Middle frontal gyrus (tissue), 1 donor: ENCODE data around the gene SYNDIG1L.
"Not testable (repeated sequence)": the region's sequence is repeated elsewhere in the genome, so short reads cannot be mapped to it uniquely, and the experiment has no call there.

Experiments
- DNase-seq: peaks from one replicate; pipeline ENCODE4 v3.0.0-alpha.2; 2015; ENCODE audit warnings: low spot score; ENCODE audit errors: extremely low spot score

The SYNDIG1L gene

DNA sequence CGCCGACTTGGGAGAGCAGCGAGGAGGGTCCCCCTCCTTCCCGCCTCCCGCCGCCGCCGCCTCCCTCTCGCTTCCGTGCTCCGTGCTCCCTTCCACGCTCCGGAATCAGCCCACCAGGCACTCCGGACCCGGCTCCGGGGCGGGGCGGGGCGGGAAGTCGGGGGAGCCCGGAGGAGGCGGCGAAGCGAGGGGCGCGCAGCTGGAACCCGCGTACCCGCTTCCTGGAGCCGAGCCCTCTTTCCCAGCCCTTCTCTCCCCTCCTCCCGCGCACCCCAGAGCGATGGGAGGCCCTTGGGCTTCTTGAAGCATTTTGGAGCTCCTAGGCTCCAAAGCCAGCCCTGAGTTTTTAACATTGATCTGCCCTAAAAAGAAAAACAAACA is at the start of gene SYNDIG1L:
Gene SYNDIG1L (minus strand): TSS at position 9 of the 381 bp plus-strand sequence. CDS start 16,466 bp downstream, outside the sequence.
- no peak for DNase-seq

GRCh38 chr14:74475678-74476077 is 49.7 kb upstream of the SYNDIG1L start:
- no peak for DNase-seq

GRCh38 chr14:74474376-74474775 is 48.4 kb upstream of the SYNDIG1L start:
- no peak for DNase-seq

GRCh38 chr14:74472601-74473000 is 46.6 kb upstream of the SYNDIG1L start:
- DNase-seq: no peak

DNA sequence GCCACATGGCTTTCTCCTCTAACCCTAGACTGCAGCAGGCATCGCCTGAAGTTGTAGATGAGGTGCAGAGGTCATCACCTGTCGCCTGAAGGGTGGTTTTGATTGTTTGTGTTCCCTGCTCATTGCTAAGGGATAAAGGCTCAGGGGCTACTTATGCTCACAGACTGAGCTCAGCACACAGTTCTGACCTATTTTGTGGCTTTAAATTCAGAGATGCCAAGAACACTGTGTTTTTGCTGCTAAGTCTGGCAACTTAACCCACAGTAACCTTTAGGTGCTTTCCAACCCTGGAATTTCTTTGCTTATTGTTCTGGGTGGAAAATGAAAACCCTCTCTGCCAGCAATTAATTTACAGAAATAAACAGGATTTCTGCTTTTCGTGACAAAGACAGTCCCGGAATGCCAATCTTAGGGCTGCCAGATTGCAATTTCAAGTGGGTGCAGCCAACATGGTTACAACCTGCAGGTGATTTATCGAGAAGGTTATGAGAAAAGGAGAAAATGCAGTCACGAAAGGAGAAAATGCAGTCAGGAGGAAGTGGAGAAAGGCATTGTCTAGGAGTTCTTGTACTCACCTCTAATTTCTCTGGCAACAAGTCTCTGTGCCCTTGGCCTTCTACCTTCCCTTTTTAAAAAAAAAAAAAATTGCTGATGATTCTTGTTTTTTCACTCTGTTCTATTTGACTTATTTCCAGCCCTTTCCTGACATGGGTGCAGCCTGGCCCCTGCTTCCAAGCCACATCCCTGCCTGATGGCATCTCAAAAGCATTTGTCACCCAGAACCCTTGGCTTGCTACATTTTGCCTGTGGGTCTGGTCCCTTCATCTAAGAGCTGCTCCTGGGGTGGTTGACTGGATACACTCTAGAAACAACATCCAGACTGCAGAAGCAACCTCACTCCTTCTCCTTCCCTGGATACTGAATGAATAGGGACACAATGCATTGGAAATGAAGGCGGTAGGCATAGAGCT is 43.8 kb upstream of the SYNDIG1L start:
- no peak for DNase-seq

DNA sequence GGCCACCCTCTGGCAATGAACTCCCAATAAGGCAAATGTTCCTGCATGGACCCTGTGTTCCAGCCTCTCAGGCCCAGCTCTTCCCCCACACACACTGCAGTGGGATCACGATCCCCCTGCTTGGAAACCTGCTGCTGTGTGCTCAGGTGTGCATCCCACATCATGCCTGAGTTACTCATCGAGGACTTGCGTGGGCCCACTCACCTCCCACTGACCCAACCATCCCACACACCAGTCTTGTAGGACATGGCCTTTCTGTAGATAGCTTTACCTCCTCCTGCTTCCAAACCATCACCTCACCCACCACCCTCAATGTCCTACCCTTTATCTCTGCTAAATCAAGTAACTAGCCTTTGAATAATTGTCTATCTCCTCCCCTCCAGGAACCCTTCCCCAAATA is 42.5 kb upstream of the SYNDIG1L start:
- DNase-seq: no peak

- DNase-seq: no peak
These were observed 39.3 kb upstream of the SYNDIG1L start for GRCh38 chr14:74465335-74465734.

DNA sequence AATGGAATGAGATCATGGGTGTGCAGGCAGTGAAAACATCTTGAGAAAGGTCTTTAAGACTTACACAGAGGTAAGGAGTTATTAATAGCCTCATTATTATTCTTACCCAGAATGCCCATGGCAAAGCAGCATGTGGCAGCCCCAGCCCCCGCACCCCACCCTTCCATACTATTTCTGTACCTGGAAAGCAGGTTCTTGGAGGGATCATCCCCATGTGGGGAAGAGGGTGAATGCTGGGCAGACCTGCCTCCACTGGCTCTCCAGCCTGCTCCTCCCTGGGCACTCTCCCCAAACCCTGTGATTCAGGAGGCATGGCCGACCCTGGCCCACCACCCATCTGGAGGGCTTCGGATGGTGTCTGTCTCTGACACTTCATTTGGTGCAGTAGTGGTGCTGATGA is 38.8 kb upstream of the SYNDIG1L start:
- no peak for DNase-seq

DNA sequence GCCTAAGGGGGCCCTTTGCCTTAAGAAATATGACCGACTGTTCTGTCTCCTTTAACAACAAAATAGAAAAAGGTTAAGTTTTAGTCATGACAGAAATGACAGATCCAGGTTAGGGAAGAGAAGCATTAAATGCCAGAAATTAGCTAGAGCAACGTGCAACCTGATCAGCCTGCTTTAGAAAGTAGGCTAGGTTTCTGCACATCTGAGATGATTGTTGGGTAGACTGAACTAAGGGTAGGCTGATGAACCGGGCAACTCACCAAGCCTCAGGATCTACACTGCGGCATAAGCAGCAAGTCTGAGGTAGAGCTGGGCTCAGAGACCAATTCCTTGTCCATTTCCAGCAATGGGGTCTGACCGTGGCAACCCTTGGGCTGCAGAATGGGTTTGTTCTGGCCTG is 37.7 kb upstream of the SYNDIG1L start:
- no peak for DNase-seq

DNA sequence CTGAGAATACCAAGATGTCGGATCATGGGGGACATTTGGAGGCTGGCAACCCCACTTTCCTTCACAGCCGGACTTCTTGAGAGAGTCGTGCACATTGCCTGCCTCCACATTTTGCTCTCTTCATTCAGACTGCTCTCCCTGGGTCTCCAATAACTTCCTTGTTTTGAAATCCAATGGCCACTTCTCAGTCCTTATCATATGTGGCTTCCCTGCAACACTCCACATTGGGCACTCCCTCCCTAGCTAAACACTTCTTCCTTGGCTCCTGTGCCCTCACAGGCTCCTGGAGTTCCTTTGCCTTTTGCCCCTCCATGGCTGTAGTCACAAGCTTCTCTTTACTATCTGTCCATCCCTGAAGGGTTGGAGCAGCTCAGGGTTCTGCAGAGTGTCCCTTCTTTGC is 37.0 kb upstream of the SYNDIG1L start:
- DNase-seq: no peak

DNA sequence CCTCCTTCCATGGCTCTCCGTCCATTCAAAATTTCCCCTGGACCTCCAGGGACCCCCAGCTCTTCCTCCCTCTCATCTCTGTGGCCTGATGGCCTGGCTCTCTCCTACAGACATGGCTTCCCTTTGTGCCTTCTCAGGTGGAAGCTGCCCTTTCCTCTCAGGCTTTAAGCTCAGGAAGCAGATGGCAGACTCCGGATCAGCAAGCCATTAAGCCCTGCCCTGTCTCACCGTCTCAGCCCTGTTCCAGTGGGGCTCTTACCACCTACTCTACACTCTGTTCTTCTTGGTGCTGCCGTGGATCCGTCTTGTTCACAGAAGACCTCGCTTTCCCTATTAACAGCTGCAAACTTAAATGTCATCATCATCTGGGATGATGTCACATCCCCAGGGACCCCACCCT is 34.0 kb upstream of the SYNDIG1L start:
- no peak for DNase-seq

GRCh38 chr14:74459289-74459946 is 33.4 kb upstream of the SYNDIG1L start:
- DNase-seq: no peak

DNA sequence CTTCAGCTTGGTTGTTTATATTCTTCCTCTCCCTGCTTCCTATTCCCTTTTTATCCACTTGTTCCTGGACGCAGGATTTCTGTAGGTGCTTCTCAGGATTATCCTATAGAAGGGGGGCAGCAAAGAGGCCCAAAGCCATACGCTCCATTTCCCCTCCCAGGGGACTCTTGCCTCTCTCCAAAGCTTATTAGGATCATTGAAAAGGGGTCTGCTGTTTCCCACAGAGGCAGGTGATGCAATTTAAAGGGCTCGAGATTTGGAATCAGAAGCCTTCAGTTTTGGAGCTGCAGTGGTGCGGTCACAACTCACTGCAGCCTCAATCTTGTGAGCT is 31.5 kb upstream of the SYNDIG1L start:
- DNase-seq: no peak

DNA sequence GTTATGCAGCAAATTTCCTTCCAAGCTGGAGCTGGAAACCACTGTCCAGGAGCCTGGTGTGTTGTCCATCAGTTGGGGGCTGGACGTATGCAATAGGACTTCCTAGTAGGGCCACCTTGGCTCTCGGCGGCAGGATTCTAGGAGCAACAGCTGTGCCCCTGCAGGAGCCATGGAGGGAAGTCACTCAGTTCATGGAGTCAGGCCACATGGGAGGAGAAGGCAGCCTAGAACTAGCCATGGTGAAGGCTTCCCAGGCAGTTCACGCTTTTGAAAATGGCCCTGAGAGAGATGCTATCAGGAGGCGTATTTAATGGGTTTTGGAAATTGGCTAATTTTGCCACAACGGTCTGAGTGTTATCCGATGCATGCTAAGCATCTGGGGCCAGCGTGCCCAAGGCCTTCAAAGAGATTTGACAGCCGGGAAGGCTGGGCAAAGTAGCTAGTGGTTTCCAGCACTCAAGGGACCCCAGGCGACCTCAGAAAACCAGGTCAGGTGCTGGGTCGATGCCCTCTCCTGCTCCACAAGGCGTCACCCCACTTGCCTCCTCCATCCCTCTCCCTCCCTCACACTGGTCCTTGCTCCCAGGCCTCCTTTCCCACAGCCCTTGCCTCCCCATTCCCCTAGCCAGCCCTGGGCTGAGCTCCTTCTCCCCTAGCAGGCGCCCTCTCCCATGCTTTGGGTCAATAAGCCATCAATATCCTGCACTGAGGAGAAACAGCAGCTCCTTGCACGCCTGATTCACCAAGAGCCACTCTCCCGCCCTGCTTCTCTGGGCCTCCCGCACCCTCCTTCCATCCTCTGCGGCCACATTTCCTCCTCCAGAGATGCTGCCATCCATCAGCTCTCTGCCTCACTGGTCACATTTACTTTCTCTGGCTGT is 30.9 kb upstream of the SYNDIG1L start:
- no peak for DNase-seq

GRCh38 chr14:74454397-74454796 is 28.4 kb upstream of the SYNDIG1L start:
- DNase-seq: not testable (repeated sequence)

GRCh38 chr14:74444866-74445265 is 18.9 kb upstream of the SYNDIG1L start:
- no peak for DNase-seq

DNA sequence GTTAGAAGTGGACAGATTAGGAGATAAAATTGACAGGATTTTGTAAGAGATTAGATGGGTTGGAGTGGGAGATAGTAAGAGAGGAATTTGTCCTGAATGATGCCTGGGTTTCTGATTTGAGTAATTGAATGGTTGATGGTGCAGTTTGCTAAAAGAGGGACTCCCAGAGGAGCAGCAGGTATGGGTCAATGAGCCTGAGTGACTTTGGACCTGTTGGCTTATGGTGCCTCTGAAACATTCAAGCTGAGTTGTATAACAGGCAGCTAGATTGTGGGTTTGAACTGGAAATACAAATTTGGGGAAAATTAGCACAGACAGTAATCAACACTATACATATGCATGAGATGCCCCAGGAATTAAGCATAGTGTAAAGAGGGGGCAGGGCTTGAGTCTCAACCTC is 16.7 kb upstream of the SYNDIG1L start:
- DNase-seq: no peak

DNA sequence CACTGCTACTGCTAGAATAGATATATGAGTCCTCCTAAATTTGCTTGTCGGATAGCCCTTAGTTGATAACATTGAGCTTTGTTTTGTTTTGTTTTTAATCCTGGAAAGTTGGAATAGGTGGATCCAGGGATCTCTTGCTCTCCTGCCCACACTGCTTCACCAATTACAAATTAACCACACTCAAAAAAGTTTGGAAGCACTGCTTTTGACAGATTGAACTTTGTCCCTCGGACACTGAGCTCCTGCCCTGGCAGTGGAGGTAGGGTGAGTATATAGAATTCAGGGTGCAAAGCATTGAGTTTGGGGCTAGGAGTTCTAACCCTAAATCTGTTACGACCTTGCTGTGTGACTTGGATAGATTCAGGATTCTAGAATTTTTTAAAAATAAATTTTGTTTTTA is 15.1 kb upstream of the SYNDIG1L start:
- no peak for DNase-seq

DNA sequence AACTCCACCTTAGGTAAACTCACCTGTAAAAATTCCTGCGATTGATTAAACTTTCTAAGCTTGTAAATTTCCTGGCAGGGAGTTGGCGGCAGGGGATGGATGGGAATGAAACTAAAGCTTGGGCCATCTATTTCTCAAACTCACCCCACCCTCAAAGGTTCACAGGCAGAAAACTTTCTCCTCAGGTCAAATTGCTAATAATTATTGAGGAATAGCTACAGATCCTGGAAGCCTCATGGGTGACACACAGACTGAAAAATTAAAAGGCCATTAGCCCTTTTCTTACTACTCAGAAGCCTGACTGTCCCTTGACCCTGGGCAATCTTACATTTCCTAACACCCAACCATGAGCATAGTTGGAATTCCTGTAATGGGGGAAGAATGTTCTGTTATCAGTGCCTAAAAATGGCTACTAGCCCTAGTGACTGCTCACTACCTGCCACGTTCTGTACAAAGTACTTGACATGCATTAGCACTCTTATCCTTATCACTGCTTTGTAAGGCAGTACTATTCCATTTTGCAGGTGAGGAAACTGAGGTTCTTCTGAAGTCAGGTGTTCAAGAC is 12.4 kb upstream of the SYNDIG1L start:
- DNase-seq: no peak

DNA sequence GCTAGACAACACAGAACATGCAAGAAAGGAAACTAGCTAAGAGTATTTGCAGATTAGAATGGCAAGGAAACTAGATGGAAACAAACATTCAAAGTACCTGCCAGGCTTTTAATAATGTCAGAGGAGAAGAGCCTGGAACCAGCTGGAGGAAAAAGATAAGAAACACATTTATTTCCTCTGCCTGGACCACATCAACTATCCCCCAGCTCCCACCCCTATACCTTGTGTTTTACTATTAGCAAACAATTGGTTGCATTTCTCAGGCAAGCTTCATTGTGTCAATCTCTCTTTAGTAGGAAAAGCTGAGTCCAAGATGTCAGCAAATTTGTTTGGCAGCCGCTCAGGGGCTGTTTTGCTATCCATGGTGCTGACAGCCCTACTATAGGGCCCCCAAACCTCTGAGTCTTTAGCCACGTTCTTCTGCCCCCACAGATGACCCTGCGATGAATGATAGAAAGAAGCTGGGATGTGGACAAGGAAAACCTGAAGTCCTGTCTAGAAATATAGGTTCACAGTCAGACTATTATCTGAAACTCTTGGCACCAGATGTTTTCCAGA is 11.6 kb upstream of the SYNDIG1L start:
- no peak for DNase-seq

DNA sequence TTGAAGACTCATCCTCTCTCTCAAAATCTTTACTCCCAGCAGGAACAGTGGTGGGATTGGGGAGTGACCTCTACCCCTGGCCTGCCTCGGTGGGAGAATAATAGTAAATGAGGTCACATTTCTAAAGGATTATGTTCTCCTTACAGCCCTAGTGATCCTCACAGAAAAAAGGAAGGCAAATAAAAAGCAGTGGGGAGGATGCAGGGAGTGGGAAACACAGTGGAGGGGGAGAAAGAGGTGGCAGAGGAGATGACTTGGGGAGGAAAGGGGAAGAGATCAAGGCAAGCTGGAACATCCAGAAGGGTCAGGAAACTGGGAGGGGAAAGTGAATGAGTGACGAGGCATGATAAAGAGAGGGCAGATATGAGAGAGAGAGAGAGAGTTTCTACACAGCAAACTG is 8.3 kb upstream of the SYNDIG1L start:
- DNase-seq: no peak
